ENCODE results near the gene DSEL.

Gene DSEL

GRCh38 chr18:67509741-67510391 is 6.7 kb downstream of the DSEL start:
- H3K27ac ChIP-seq (ENCODE audit: low read length) = no peak overlapping the region
- H3K27me3 ChIP-seq (ENCODE audit: insufficient read depth, low read length, poor library complexity) = no peaks in the 10 kb centered on the region
- H3K4me2 ChIP-seq (ENCODE audit: insufficient read depth, low read length) = no peak overlapping the region
- H3K79me2 ChIP-seq (ENCODE audit: insufficient read depth, low read length) = no peaks in the 10 kb centered on the region
- H4K20me1 ChIP-seq (ENCODE audit: insufficient read depth, low read length) = no peaks in the 10 kb centered on the region
- no peaks in the 10 kb centered on the region for H3K9me3 ChIP-seq (ENCODE audit: insufficient read depth, low read length, severe bottlenecking)
- no peak for ATAC-seq (ENCODE audit: insufficient read depth, low read depth)
- no peak for DNase-seq
- no peak overlapping the region for H3K9ac ChIP-seq (ENCODE audit: low read depth, low read length)
- no peak overlapping the region for H2AFZ ChIP-seq (ENCODE audit: low read depth, low read length)
- H3K36me3 ChIP-seq (ENCODE audit: insufficient read depth, low read length) = no peaks in the 10 kb centered on the region
- H3K4me1 ChIP-seq (ENCODE audit: insufficient read depth, low read length) = no peaks in the 10 kb centered on the region
- no peak for TF ChIP-seq CTCF (IDR thresholded peaks at IDR 0.05; ENCODE audit: borderline replicate concordance, extremely low read depth, low read length, poor library complexity, severe bottlenecking)
- TF ChIP-seq EZH2 (IDR thresholded peaks at IDR 0.05; ENCODE audit: borderline replicate concordance, low read depth, low read length, severe bottlenecking) = no peak
- no peak overlapping the region for H3K4me3 ChIP-seq (ENCODE audit: low read depth in 1 of 2, low read length in 2 of 2)

- Histone ChIP-seq H3K79me2 (ENCODE audit: insufficient read depth, low read length) (no peaks in the 10 kb centered on the region), H3K9ac (ENCODE audit: low read depth, low read length) (no peak overlapping the region), H3K27ac (ENCODE audit: low read length) (no peak overlapping the region)
These were observed 8.4 kb downstream of the DSEL start for GRCh38 chr18:67508146-67508545.

DNA sequence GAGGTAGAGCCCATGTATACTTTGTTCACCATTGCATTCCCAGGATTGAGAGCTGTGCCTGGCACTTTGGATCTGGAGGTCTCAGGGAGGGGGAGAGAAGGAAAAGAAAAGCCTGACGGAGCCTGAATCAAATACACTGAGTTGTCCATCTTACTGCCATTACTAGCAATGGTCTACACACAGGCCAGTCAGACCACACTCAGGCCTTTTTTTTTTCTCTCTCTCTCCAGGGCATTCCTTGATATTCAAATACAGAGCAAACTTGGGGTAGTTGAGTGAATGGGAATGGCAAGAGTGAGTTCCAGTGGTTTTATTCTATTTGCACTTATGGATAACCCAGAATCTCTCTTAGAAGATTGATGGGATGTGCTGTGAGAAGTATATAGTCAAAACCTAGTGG is 11.8 kb downstream of the DSEL start:
- TF ChIP-seq CTCF (IDR thresholded peaks at IDR 0.05; ENCODE audit: borderline replicate concordance, extremely low read depth, low read length, poor library complexity, severe bottlenecking) (no peak), EZH2 (IDR thresholded peaks at IDR 0.05; ENCODE audit: borderline replicate concordance, low read depth, low read length, severe bottlenecking) (no peak)
- no peaks in the 10 kb centered on the region for H3K27me3 ChIP-seq (ENCODE audit: insufficient read depth, low read length, poor library complexity)
- ATAC-seq (ENCODE audit: insufficient read depth, low read depth) (no peak), DNase-seq (no peak)
- H3K4me2 ChIP-seq (ENCODE audit: insufficient read depth, low read length) = no peak overlapping the region
- no peaks in the 10 kb centered on the region for H3K9me3 ChIP-seq (ENCODE audit: insufficient read depth, low read length, severe bottlenecking)
- no peaks in the 10 kb centered on the region for H3K79me2 ChIP-seq (ENCODE audit: insufficient read depth, low read length)
- H3K36me3 ChIP-seq (ENCODE audit: insufficient read depth, low read length) = no peaks in the 10 kb centered on the region
- H3K4me1 ChIP-seq (ENCODE audit: insufficient read depth, low read length) = no peaks in the 10 kb centered on the region
- H3K27ac ChIP-seq (ENCODE audit: low read length) = no peak overlapping the region
- H2AFZ ChIP-seq (ENCODE audit: low read depth, low read length) = no peak overlapping the region
- no peak overlapping the region for H3K4me3 ChIP-seq (ENCODE audit: low read depth in 1 of 2, low read length in 2 of 2)
- H3K9ac ChIP-seq (ENCODE audit: low read depth, low read length) = no peak overlapping the region
- H4K20me1 ChIP-seq (ENCODE audit: insufficient read depth, low read length) = no peaks in the 10 kb centered on the region

More at GRCh38 chr18:67508146-67508545, 8.4 kb downstream of the DSEL start:
- no peak for ATAC-seq (ENCODE audit: insufficient read depth, low read depth)
- no peaks in the 10 kb centered on the region for H4K20me1 ChIP-seq (ENCODE audit: insufficient read depth, low read length)
- H3K4me1 ChIP-seq (ENCODE audit: insufficient read depth, low read length) = no peaks in the 10 kb centered on the region
- H2AFZ ChIP-seq (ENCODE audit: low read depth, low read length) = no peak overlapping the region
- no peak for DNase-seq
- no peaks in the 10 kb centered on the region for H3K27me3 ChIP-seq (ENCODE audit: insufficient read depth, low read length, poor library complexity)
- H3K36me3 ChIP-seq (ENCODE audit: insufficient read depth, low read length) = no peaks in the 10 kb centered on the region
- H3K4me3 ChIP-seq (ENCODE audit: low read depth in 1 of 2, low read length in 2 of 2) = no peak overlapping the region
- H3K9me3 ChIP-seq (ENCODE audit: insufficient read depth, low read length, severe bottlenecking) = no peaks in the 10 kb centered on the region
- no peak overlapping the region for H3K4me2 ChIP-seq (ENCODE audit: insufficient read depth, low read length)
- TF ChIP-seq EZH2 (IDR thresholded peaks at IDR 0.05; ENCODE audit: borderline replicate concordance, low read depth, low read length, severe bottlenecking) (no peak), CTCF (IDR thresholded peaks at IDR 0.05; ENCODE audit: borderline replicate concordance, extremely low read depth, low read length, poor library complexity, severe bottlenecking) (no peak)

All from DND-41 (cell line).